Parathyroid adenoma (tissue), 2 donors: ENCODE data around the gene IRGQ.
"Not testable (repeated sequence)": the region's sequence is repeated elsewhere in the genome, so short reads cannot be mapped to it uniquely, and the experiment has no call there.

Experiments used
- H2AFZ ChIP-seq: fragments of 300-600 bp; sonication (generic); one replicate; pipeline ENCODE4 v1.7.0; 2017; ENCODE audit warnings: antibody characterized with exemption, mild to moderate bottlenecking
- H3K27ac ChIP-seq: fragments of 300-600 bp; sonication (generic); one replicate; pipeline ENCODE4 v1.7.0; 2017
- H3K27me3 ChIP-seq: fragments of 300-600 bp; sonication (generic); one replicate; pipeline ENCODE4 v1.7.0; 2017; ENCODE audit warnings: low read length; ENCODE audit not compliant: control insufficient read depth, insufficient read depth
- H3K36me3 ChIP-seq: fragments of 300-600 bp; sonication (generic); one replicate; pipeline ENCODE4 v1.7.0; 2017; ENCODE audit warnings: low read length; ENCODE audit not compliant: control insufficient read depth, insufficient read depth
- H3K4me1 ChIP-seq: fragments of 300-600 bp; sonication (generic); one replicate; pipeline ENCODE4 v1.7.0; 2017; ENCODE audit warnings: control low read depth
- H3K4me2 ChIP-seq: fragments of 300-600 bp; sonication (generic); one replicate; pipeline ENCODE4 v1.7.0; 2017; ENCODE audit warnings: low read length
- H3K4me3 ChIP-seq: fragments of 300-600 bp; sonication (generic); one replicate; pipeline ENCODE4 v1.7.0; 2017; ENCODE audit warnings: low read depth, low read length
- H3K79me2 ChIP-seq: fragments of 300-600 bp; sonication (generic); one replicate; pipeline ENCODE4 v1.7.0; 2017; ENCODE audit warnings: control low read depth
- H3K9ac ChIP-seq: fragments of 300-600 bp; sonication (generic); one replicate; pipeline ENCODE4 v1.7.0; 2017; ENCODE audit warnings: mild to moderate bottlenecking
- H3K9me3 ChIP-seq: fragments of 300-600 bp; sonication (generic); one replicate; pipeline ENCODE4 v1.7.0; 2017; ENCODE audit warnings: low read length; ENCODE audit not compliant: control insufficient read depth
- TF ChIP-seq, protein P1 (sequence below): fragments of 300-600 bp; sonication (generic); IDR thresholded peaks from one replicate; pipeline ENCODE4 v1.7.0; 2017; ENCODE audit warnings: antibody characterized with exemption, mild to moderate bottlenecking
- donor health status: primary hyperparathyroidism.

Gene IRGQ

DNA sequence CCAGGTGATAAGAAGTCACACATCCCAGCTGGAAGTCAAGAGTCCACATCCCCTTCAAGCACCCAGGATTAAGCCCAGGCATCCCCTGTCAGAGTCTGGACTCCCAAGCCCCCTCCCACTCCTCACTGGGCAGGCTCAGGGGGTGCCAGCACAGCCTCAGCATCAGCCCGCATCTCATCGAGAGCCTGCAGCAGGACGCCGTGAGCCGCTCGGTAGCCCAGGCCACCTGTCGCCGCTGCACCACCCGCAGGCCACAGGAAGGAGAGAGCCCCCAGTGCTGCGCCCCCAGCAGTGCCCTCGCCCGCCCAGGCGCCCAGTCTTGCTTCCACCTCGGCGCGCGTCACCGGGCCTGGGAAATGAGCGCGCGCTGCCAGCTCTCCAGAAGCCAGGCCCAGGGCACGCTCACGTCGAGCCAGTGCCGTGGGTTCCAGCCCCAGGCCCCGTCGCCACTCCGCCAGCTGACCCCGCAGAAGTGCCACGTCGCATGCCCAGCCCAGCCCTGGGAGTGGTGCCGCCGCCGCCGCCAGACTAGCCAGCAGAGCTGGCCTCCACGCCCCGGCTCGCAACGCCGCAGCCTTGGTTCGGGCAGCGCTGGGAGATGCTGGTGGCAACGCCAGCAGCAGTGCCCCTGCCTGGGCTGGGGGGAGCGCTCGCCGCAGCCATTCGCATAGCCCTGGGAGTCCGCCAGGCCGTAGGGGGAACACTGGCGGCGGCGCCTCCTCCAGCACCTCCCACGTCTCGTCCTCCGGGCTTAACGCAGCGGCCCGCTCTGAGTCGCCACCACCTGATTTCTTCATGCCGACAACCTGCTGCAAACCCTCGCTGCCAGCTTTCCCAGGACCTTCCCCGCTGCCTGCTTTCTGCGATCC lies 3.8 kb downstream of the IRGQ start:
- H3K9ac ChIP-seq = no peak overlapping the region
- no peak overlapping the region for H3K4me3 ChIP-seq
- H3K79me2 ChIP-seq = peaks cover 13% of the 10 kb centered on the region
- TF ChIP-seq, protein P1, sequence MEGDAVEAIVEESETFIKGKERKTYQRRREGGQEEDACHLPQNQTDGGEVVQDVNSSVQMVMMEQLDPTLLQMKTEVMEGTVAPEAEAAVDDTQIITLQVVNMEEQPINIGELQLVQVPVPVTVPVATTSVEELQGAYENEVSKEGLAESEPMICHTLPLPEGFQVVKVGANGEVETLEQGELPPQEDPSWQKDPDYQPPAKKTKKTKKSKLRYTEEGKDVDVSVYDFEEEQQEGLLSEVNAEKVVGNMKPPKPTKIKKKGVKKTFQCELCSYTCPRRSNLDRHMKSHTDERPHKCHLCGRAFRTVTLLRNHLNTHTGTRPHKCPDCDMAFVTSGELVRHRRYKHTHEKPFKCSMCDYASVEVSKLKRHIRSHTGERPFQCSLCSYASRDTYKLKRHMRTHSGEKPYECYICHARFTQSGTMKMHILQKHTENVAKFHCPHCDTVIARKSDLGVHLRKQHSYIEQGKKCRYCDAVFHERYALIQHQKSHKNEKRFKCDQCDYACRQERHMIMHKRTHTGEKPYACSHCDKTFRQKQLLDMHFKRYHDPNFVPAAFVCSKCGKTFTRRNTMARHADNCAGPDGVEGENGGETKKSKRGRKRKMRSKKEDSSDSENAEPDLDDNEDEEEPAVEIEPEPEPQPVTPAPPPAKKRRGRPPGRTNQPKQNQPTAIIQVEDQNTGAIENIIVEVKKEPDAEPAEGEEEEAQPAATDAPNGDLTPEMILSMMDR = no peak
- H3K4me1 ChIP-seq = peaks cover 6% of the 10 kb centered on the region
- H3K27me3 ChIP-seq = no peaks in the 10 kb centered on the region
- no peaks in the 10 kb centered on the region for H3K9me3 ChIP-seq
- no peaks in the 10 kb centered on the region for H3K36me3 ChIP-seq
- no peak overlapping the region for H2AFZ ChIP-seq
- H3K4me2 ChIP-seq = no peak overlapping the region
- no peak overlapping the region for H3K27ac ChIP-seq

DNA sequence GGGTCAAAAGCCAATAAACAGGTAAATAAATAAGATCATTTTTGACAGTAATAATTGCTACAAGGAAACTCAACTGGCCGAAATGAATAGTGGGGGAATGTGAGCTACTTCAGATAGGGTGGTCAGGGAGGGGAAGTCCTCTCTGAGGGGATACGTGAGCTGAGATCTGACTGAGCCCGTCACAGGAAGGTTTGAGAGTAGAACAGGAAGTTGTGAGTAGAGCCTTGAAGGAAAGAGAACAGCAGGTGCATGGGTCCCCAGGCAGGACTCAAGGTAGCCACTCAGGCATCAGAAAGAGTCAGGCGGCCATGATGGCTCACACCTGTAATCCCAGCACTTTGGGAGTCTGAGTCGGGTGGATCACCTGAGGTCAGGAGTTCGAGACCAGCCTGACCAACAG lies 6.3 kb downstream of the IRGQ start:
- peaks cover 8% of the 10 kb centered on the region for H3K79me2 ChIP-seq
- TF ChIP-seq, protein P1 = no peak
- H3K36me3 ChIP-seq = no peaks in the 10 kb centered on the region
- no peaks in the 10 kb centered on the region for H3K9me3 ChIP-seq
- H2AFZ ChIP-seq = no peak overlapping the region
- H3K27ac ChIP-seq = no peak overlapping the region
- H3K4me1 ChIP-seq = peaks cover 17% of the 10 kb centered on the region
- no peak overlapping the region for H3K9ac ChIP-seq
- H3K27me3 ChIP-seq = no peaks in the 10 kb centered on the region
- no peak overlapping the region for H3K4me3 ChIP-seq
- H3K4me2 ChIP-seq = no peak overlapping the region

DNA sequence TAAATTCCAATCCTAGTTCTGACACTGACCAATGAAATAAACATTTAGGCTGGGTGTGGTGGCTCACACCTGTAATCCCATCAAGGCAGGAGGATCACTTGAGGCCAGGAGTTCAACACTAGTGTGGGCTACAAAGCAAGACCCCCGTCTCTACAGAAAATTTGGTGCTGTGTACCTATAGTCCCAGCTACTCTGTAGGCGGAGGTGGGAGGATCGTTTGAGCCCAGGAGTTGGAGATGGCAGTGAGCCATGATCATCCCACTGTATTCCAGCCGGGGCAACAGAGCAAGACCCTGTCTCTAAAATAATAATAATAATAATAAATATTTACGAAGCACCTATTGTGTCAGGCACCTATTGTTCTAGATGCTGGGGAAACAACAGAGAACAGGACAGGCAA lies 6.7 kb downstream of the IRGQ start:
- Histone ChIP-seq H3K27me3 (no peaks in the 10 kb centered on the region), H3K9ac (no peak overlapping the region), H3K9me3 (no peaks in the 10 kb centered on the region), H3K27ac (no peak overlapping the region), H3K36me3 (no peaks in the 10 kb centered on the region), H2AFZ (no peak overlapping the region), H3K79me2 (peaks cover 7% of the 10 kb centered on the region), H3K4me2 (no peak overlapping the region), H3K4me3 (no peak overlapping the region), H3K4me1 (peaks cover 17% of the 10 kb centered on the region)
- TF ChIP-seq, protein P1 = no peak

DNA sequence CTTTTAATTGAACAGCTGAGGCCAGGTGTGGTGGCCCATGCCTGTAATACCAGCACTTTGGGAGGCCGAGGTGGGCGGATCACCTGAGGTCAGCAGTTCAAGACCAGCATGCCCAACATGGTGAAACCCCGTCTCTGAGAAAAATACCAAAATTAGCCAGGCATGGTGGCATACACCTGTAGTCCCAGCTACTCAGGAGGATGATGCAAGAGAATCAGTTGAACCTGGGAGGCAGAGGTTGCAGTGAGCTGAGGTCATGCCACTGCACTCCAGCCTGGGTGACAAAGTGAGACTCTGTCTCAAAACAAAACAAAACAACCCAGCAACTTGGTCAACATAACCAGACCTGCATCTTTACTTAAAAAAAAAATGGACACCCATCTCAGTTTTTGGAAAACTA lies 8.9 kb downstream of the IRGQ start:
- not testable (repeated sequence) for H3K27me3 ChIP-seq, H3K9me3 ChIP-seq, H3K9ac ChIP-seq, H3K36me3 ChIP-seq, H3K4me2 ChIP-seq, H2AFZ ChIP-seq, H3K79me2 ChIP-seq, H3K4me3 ChIP-seq
- H3K27ac ChIP-seq = peak overlapping the region; percentile 17
- H3K4me1 ChIP-seq = peaks cover 17% of the 10 kb centered on the region

DNA sequence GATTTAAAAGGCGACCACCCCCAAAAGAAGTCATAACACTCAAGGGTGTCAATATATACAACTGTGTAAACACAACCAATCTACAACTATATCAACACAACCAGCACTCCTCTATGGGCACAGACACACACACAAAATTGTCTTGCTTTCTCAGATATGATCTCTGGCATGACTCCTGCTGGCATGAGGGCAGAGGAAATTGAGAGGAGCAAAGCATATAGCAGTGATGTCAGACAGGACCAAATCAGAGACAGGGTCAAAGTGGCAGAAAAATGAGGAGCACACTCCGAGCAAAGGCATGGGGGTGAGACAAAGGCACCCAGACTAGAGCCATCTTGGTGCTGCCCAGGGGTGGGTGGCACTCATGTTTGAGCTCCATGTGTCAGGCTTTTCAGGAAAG lies 9.6 kb downstream of the IRGQ start:
- Histone ChIP-seq H3K9ac (no peak overlapping the region), H3K27ac (peak overlapping the region; percentile 17), H3K4me1 (peaks cover 17% of the 10 kb centered on the region), H3K4me3 (no peak overlapping the region), H3K79me2 (no peaks in the 10 kb centered on the region), H3K9me3 (no peaks in the 10 kb centered on the region), H2AFZ (no peak overlapping the region), H3K4me2 (no peak overlapping the region), H3K36me3 (no peaks in the 10 kb centered on the region), H3K27me3 (no peaks in the 10 kb centered on the region)
- TF ChIP-seq, protein P1 = no peak
